ENCODE results near the gene RARS1. TPM values are rescaled to one million over a fixed set of nuclear protein-coding genes. Genes with fewer than 3 reads are reported as not detected.

Gene RARS1
- 129 and 131 TPM in 2 replicates for total RNA-seq

DNA sequence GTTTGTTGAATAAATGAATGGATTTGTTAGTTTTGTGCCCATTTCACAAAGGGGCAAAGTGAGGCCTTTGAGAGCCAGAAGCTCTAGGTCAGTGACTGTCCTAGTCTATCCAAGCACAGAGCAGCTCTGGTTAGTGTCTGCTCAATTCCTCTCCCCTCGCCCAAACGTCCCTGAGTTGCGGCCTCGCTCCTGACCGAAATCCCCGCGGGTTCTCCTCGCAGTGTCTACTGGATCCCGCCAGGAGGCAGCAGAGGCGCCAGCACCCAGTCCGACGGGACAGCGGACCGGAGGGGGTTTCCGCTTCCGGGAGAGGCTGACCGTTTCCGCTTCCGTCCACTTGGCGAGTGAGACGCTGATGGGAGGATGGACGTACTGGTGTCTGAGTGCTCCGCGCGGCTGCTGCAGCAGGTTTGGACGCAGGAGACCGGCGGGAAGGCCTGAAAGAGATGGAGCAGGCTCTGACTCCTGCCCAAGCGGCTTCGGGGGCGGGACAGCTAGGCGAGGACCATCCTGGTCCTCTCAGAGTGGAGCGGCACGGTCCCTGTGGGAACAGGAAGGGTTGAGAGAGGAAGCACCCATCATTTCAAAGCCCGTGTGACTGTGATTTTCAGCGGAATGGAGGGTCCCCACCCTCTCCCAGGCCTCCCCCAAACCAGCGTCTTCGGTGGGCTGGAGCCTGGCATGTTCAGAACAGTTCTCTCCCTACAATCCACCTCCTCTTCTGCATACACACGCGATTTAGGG is at the start of gene RARS1:
TSS of gene RARS1 (plus strand) at position 336 of the 744 bp plus-strand sequence. CDS start at position 364, 28 bp downstream.
- Mint-ChIP-seq H3K4me3 (ENCODE audit: low read depth) (peak within 1 kb of the TSS; percentile 99), H3K27ac (peak within 1 kb of the TSS; percentile 89), H3K4me1 (ENCODE audit: low read depth) (peaks cover 26% of the 10 kb centered on the region), H3K27me3 (ENCODE audit: low read depth) (peaks cover 6% of the 10 kb centered on the region), H3K36me3 (ENCODE audit: low read depth) (peaks cover 30% of the 10 kb centered on the region), H3K9me3 (no peaks in the 10 kb centered on the region)
- intact Hi-C loops (cut with micrococcal nuclease): loop anchor here (1.0 to 10.0 kb wide), 5 partner anchors 42 to 308 kb away; partner anchors contain the start of gene PANK3
- peak; percentile 84 for DNase-seq (ENCODE audit: low spot score)

DNA sequence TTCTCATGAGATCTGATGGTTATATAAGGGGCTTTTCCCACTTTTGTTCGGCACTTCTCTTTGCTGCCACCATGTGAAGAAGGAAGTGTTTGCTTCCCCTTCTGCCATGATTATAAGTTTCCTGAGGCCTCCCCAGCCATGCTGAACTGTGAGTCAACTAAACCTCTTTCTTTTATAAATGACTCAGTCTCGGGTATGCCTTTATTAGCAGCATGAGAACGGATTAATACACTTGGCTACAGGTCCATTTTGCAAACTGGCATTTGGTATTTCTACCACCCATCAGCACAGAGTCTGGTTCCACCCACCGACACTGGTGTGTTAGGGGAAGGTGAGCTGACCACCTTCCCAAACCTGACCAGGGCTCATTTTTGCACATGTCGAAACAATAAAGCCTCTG is 47.9 kb upstream of the RARS1 start:
- Mint-ChIP-seq H3K27ac (no peak overlapping the region), H3K4me1 (ENCODE audit: low read depth) (peaks cover 2% of the 10 kb centered on the region), H3K27me3 (ENCODE audit: low read depth) (peaks cover 1% of the 10 kb centered on the region), H3K36me3 (ENCODE audit: low read depth) (no peaks in the 10 kb centered on the region), H3K9me3 (no peaks in the 10 kb centered on the region), H3K4me3 (ENCODE audit: low read depth) (no peak overlapping the region)
- intact Hi-C loops (cut with micrococcal nuclease): no loop called here
- DNase-seq (ENCODE audit: low spot score): no peak

DNA sequence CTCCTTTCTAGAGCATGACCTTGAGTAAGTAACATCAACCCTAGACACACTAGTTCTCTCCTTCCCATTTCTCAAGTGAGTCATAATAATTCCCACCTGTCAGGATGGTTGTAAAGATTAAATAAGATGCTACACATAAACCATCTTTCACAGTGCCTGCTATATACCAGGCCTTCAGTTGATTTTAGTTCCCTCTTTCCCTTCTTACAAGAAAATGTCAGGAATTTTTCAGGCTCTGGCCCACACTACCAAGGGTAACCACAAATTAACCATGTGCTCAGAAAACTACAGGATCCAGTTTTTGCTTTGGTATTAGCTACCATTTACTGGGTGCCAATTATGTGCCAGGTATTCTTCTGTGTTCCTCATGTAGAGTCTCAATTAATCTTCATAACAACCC is 42.7 kb upstream of the RARS1 start:
- Mint-ChIP-seq H3K36me3 (ENCODE audit: low read depth) (no peaks in the 10 kb centered on the region), H3K27me3 (ENCODE audit: low read depth) (peaks cover 7% of the 10 kb centered on the region), H3K27ac (no peak overlapping the region), H3K4me1 (ENCODE audit: low read depth) (no peaks in the 10 kb centered on the region), H3K9me3 (no peaks in the 10 kb centered on the region), H3K4me3 (ENCODE audit: low read depth) (no peak overlapping the region)
- DNase-seq (ENCODE audit: low spot score): no peak
- intact Hi-C loops (cut with micrococcal nuclease): no loop called here

DNA sequence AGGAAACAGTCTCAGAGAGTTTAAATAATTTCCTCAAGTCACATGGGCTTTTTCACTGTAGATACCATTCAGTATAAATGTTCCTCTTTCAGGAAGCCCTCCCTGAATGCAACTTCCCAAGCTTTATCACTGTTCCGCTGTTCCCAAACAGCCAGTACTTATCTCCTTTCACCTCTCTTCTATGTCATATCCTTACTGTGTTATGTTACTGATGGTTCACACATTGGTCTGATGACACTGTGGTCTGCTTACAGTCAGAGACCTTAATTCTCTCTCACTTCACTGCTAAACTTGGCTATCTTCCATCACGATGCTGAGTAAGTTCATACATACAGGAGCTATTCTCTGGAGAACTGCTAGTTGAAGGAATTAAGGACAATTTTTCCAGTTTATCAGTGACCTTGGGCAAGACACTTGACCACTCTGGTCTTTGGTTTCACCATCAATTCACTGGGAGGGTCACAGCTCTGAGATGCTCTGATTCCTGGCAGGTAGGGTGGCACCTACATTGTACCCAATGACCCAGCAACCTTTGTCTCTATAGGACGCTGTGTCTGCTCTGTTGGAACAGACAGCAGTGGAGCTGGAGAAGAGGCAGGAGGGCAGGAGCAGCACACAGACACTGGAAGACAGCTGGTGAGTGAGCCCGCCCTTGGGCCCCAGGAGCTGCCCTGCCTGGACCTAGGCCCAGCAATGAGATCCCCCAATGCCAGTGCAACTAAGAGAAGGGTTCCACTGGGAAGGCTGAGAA is 42.1 kb upstream of the RARS1 start:
- no peak for DNase-seq (ENCODE audit: low spot score)
- H3K36me3 Mint-ChIP-seq (ENCODE audit: low read depth): no peaks in the 10 kb centered on the region
- intact Hi-C loops (cut with micrococcal nuclease): no loop called here
- H3K4me3 Mint-ChIP-seq (ENCODE audit: low read depth): no peak overlapping the region
- no peaks in the 10 kb centered on the region for H3K9me3 Mint-ChIP-seq
- H3K27ac Mint-ChIP-seq: no peak overlapping the region
- H3K4me1 Mint-ChIP-seq (ENCODE audit: low read depth): no peaks in the 10 kb centered on the region
- peaks cover 7% of the 10 kb centered on the region for H3K27me3 Mint-ChIP-seq (ENCODE audit: low read depth)

DNA sequence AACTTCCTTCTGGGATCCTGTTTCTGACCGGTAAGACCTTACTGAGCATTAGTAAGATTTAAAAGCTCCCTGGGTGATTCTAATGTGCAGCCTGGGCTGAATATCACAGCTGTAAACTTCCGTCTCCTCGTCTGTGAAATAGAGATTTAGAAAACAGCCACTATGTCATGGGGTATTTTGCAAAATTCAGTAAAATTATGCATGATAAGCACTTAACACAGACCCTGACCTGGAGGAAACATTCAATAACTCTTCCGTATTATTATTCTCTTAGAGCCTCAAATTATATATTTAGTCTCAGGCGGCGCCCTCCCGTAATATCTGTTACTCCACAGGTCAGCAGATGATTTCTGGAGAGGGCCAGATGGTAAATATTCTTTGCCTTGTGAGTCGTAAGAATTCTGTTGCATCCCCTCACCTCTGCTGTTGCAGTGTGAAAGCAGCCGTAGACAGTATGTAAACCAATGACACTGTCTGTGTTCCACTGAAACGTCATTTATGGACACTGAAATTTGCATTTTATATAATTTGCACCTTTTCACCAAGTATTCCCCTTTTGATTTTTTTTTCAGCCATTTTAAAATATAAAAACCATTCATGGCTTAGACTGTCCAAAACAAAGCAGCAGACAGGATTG is 39.2 kb upstream of the RARS1 start:
- intact Hi-C loops (cut with micrococcal nuclease): no loop called here
- Mint-ChIP-seq H3K36me3 (ENCODE audit: low read depth) (no peaks in the 10 kb centered on the region), H3K4me3 (ENCODE audit: low read depth) (no peak overlapping the region), H3K9me3 (no peaks in the 10 kb centered on the region), H3K27me3 (ENCODE audit: low read depth) (peaks cover 7% of the 10 kb centered on the region), H3K27ac (no peak overlapping the region), H3K4me1 (ENCODE audit: low read depth) (no peaks in the 10 kb centered on the region)
- no peak for DNase-seq (ENCODE audit: low spot score)

DNA sequence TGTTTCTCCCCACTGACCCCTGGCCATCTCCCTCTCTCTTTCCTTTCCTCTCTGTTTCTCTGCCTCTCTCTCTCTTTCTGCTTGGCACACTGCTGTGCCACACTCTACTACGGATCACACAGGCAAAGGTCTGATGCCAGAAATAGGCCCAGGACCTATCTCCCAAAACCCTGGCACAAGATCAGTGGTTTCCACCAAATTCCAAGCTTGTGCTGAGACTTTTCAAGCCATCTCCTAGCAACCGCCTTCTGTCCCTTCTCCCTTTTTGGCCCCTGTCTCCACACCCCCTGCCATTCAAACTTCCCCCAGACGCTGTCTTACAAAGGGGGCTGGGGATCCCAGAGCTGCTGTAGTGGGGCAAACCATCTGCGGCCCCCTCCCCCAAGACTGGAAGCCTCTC is 38.5 kb upstream of the RARS1 start:
- Mint-ChIP-seq H3K36me3 (ENCODE audit: low read depth) (no peaks in the 10 kb centered on the region), H3K27me3 (ENCODE audit: low read depth) (peaks cover 7% of the 10 kb centered on the region), H3K4me1 (ENCODE audit: low read depth) (no peaks in the 10 kb centered on the region), H3K9me3 (no peaks in the 10 kb centered on the region), H3K27ac (no peak overlapping the region), H3K4me3 (ENCODE audit: low read depth) (no peak overlapping the region)
- intact Hi-C loops (cut with micrococcal nuclease): no loop called here
- no peak for DNase-seq (ENCODE audit: low spot score)

DNA sequence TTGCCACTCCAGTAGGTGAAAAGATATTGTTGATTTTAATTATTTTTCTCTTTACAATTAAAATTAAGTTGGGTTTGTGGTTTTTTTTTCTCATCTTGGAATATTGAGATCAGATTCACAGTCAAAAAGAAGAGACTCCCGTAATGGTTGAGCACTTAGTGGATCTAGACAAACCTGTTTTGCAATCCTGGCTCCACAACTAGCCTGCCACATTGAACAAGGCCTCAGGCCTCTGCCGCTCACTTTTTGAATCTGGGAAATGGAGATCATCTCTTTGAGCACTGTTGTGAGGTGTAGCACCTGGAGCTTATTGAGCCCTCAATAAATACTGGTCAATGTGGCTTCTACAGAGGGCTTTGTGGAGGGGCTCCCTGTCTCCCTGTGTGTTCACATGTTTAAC is 37.1 kb upstream of the RARS1 start:
- no peaks in the 10 kb centered on the region for H3K9me3 Mint-ChIP-seq
- H3K36me3 Mint-ChIP-seq (ENCODE audit: low read depth): no peaks in the 10 kb centered on the region
- peaks cover 6% of the 10 kb centered on the region for H3K27me3 Mint-ChIP-seq (ENCODE audit: low read depth)
- H3K4me3 Mint-ChIP-seq (ENCODE audit: low read depth): no peak overlapping the region
- no peak for DNase-seq (ENCODE audit: low spot score)
- intact Hi-C loops (cut with micrococcal nuclease): no loop called here
- H3K27ac Mint-ChIP-seq: no peak overlapping the region
- H3K4me1 Mint-ChIP-seq (ENCODE audit: low read depth): no peaks in the 10 kb centered on the region

DNA sequence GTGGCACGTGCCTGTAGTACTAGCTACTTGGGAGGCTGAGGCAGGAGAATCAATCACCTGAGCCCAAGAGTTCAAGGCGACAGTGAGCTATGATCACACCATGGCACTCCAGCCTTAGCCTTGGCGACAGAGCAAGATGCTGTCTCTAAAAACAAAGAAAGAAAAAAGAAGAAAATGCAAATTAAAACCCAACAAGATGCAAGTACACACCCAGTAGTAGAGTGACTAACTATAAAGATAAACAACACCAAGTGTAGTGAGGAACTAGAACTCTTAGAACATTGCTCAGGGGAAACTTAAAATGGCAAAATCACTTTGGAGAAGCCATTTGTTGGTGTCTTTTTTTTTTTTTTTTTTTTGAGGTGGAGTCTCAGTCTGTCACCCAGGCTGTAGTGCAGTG is 34.7 kb upstream of the RARS1 start:
- intact Hi-C loops (cut with micrococcal nuclease): no loop called here
- H3K4me3 Mint-ChIP-seq (ENCODE audit: low read depth): no peak overlapping the region
- peaks cover 6% of the 10 kb centered on the region for H3K27me3 Mint-ChIP-seq (ENCODE audit: low read depth)
- no peaks in the 10 kb centered on the region for H3K4me1 Mint-ChIP-seq (ENCODE audit: low read depth)
- DNase-seq (ENCODE audit: low spot score): no peak
- H3K36me3 Mint-ChIP-seq (ENCODE audit: low read depth): no peaks in the 10 kb centered on the region
- H3K27ac Mint-ChIP-seq: no peak overlapping the region
- no peaks in the 10 kb centered on the region for H3K9me3 Mint-ChIP-seq

DNA sequence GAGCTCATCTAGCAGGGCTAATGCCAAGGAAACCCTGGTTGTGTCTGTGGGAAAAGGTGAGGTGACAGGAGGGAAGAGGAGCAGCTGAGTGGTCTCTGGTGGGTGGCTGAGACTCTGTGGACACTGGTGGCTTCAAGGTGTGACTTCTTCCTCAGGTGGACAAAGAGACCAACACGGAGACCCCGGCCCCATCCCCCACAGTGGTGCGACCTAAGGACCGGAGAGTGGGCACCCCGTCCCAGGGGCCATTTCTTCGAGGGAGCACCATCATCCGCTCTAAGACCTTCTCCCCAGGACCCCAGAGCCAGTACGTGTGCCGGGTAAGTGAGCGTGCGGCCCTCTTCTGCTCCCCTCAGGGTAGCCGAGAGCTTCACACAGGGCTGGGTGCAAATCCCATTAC is 31.1 kb upstream of the RARS1 start:
- Mint-ChIP-seq H3K4me1 (ENCODE audit: low read depth) (no peaks in the 10 kb centered on the region), H3K36me3 (ENCODE audit: low read depth) (no peaks in the 10 kb centered on the region), H3K4me3 (ENCODE audit: low read depth) (no peak overlapping the region), H3K27ac (no peak overlapping the region), H3K9me3 (no peaks in the 10 kb centered on the region), H3K27me3 (ENCODE audit: low read depth) (peaks cover 3% of the 10 kb centered on the region)
- no peak for DNase-seq (ENCODE audit: low spot score)
- intact Hi-C loops (cut with micrococcal nuclease): no loop called here

DNA sequence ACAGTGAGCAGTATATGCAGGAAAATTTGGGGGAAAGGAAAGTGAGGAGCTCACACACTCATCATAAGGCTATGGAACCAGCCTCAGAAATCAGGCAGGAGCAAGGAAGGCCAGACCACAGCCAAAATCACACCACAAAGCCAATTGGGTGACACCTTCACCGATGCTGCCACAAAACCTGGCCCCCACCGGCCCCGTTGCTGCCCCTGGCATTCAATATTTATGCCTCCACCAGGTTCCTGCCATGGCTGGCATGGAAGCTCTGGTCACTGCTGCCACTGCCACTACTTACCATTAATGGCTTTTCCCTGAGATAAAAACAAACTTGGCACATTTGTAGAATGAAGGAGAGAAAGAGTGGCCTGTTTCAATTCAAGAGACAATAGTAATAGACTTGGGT is 28.7 kb upstream of the RARS1 start:
- Mint-ChIP-seq H3K9me3 (no peaks in the 10 kb centered on the region), H3K27ac (no peak overlapping the region), H3K4me1 (ENCODE audit: low read depth) (no peaks in the 10 kb centered on the region), H3K4me3 (ENCODE audit: low read depth) (no peak overlapping the region), H3K27me3 (ENCODE audit: low read depth) (peaks cover 3% of the 10 kb centered on the region), H3K36me3 (ENCODE audit: low read depth) (no peaks in the 10 kb centered on the region)
- intact Hi-C loops (cut with micrococcal nuclease): no loop called here
- no peak for DNase-seq (ENCODE audit: low spot score)

DNA sequence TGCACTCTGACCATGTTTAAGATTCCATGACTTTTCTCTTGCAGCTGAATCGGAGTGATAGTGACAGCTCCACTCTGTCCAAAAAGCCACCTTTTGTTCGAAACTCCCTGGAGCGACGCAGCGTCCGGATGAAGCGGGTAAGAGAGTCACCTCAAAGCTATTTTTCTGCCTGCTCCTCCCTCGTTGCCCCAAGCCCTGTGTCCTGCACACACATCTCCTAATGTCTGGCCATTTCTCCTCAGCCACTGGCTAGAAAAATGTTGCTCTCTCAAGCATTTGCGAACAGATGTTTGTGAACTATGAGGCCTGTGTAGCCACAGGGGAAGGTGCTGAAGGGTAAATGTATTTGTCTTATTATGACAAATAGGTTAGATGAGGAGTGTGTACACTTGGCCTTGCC is 25.7 kb upstream of the RARS1 start:
- no peak for DNase-seq (ENCODE audit: low spot score)
- no peaks in the 10 kb centered on the region for H3K4me1 Mint-ChIP-seq (ENCODE audit: low read depth)
- H3K27ac Mint-ChIP-seq: no peak overlapping the region
- H3K9me3 Mint-ChIP-seq: no peaks in the 10 kb centered on the region
- H3K36me3 Mint-ChIP-seq (ENCODE audit: low read depth): no peaks in the 10 kb centered on the region
- H3K4me3 Mint-ChIP-seq (ENCODE audit: low read depth): no peak overlapping the region
- intact Hi-C loops (cut with micrococcal nuclease): no loop called here
- H3K27me3 Mint-ChIP-seq (ENCODE audit: low read depth): peaks cover 6% of the 10 kb centered on the region

DNA sequence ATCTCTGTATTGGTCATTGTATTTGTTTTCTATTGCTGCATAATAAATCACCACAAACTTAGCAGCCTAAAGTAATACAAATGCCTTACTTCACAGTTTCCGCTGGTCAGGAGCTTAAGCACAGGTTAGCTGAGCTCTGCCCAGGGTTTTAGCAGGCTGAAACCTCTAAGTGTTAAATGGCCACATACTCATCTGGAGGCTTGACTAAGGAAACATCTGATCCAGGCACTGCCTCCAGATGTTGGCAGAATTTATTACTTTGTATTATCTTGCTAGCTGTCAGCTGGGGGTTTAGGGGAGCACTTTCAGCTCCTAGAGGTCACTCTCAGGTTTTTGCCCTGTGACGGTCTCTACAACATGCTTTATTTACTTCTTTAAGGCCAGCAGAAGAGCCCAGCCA is 23.2 kb upstream of the RARS1 start:
- H3K27me3 Mint-ChIP-seq (ENCODE audit: low read depth): peaks cover 6% of the 10 kb centered on the region
- no peak overlapping the region for H3K4me3 Mint-ChIP-seq (ENCODE audit: low read depth)
- no peaks in the 10 kb centered on the region for H3K4me1 Mint-ChIP-seq (ENCODE audit: low read depth)
- no peak overlapping the region for H3K27ac Mint-ChIP-seq
- intact Hi-C loops (cut with micrococcal nuclease): no loop called here
- H3K9me3 Mint-ChIP-seq: no peaks in the 10 kb centered on the region
- no peaks in the 10 kb centered on the region for H3K36me3 Mint-ChIP-seq (ENCODE audit: low read depth)
- DNase-seq (ENCODE audit: low spot score): no peak

DNA sequence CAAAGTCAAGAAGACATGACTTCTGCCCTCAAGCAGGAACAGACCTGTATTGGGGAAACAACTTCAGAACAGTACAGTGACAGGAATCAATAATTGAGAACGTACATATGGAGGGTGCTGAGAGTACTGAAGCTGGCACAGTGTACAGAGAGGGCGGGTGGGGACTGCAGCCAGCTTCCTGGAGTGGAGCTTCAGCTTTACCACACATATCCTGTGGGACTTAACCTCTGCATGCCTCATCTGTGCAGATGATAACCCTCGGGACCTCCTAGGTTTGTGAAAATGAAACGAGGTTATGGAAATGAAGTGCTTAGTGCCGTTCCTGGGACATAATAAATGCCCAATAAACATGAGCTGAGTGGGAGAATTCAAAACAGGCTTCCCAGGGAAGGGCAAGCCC is 22.1 kb upstream of the RARS1 start:
- no peak overlapping the region for H3K27ac Mint-ChIP-seq
- H3K4me1 Mint-ChIP-seq (ENCODE audit: low read depth): no peaks in the 10 kb centered on the region
- H3K4me3 Mint-ChIP-seq (ENCODE audit: low read depth): no peak overlapping the region
- H3K9me3 Mint-ChIP-seq: no peaks in the 10 kb centered on the region
- no peaks in the 10 kb centered on the region for H3K36me3 Mint-ChIP-seq (ENCODE audit: low read depth)
- peaks cover 2% of the 10 kb centered on the region for H3K27me3 Mint-ChIP-seq (ENCODE audit: low read depth)
- no peak for DNase-seq (ENCODE audit: low spot score)
- intact Hi-C loops (cut with micrococcal nuclease): no loop called here
